RPMI7951 (cell line): ENCODE measurements around the gene CEMIP2. TPM values are rescaled to one million over a fixed set of nuclear protein-coding genes. Genes with fewer than 3 reads are reported as not detected.

Experiments used
- DNase-seq: peaks from one replicate; pipeline ENCODE4 v3.0.0-alpha.2; 2012; ENCODE audit warnings: low read depth
- total RNA-seq: library from RNA; depleted of rRNA; stranded (reverse); fragments of >200 nt; shearing (Covaris generic); gene quantifications from 2 replicates; pipeline ENCODE4 v1.2.3, GENCODE V29; 2014

Gene CEMIP2
- total RNA-seq, 1 experiment from 2014 or later, result 26.3 TPM

DNA sequence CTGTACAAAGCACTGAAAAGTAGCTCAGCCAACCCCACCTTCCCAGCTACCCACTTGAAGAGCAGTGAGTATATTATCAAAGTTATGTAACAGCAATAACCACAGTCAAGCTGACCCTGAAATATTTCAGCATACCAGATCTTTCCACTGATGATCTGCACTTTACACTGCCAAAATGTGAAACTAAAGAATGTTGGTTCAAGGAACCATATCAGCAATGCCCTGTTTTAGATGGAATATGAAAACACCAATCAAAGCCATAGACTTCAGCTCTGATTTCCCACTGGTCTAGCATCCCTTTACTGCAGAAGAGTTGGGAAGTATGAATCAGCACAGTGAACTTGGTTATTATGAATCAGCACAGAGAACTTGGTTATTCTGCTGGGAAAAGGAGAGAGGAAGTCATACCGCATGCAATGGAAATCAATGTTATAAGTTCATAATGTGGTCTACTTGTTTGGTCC, 20.0 kb downstream of the CEMIP2 start:
- peak; percentile 63 for DNase-seq

- no peak for DNase-seq
Observed at GRCh38 chr9:71747576-71747975, 20.7 kb downstream of the CEMIP2 start.

GRCh38 chr9:71746758-71747125, 21.6 kb downstream of the CEMIP2 start:
- no peak for DNase-seq

DNA sequence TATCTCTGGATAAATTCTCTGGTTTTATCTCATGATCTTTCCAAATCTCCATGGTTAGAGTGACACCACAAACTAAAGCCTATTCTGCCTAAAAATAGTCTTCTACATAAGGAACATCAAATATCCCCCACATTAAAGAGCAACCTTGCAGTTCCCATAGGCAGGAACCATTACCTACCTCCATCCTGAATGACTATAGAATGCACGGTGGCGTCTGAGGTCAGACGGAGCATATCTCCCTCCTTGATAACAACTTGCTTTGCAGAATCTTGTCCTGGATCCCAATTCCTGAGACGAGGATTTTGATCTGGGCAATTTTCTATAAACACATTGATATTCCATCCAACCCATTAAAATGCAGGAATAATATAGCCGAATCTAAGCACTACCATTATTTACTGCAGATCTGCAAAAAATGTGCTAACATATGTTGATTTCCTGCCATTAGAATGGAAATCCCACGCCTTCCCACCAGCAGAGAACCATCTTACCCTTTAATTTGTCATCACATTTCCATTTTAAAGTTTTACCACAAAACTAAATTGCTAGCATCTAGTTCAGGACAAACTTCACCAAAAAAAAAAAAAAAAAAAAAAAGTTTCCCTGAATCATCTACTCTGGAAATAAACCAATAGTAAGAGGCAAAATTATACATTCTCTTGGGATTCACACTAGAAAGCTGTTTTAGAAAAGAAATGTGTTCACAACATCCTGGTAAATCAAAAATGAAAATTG, 22.1 kb downstream of the CEMIP2 start:
- no peak for DNase-seq

- DNase-seq, result no peak
Observed at GRCh38 chr9:71744754-71745521, 23.4 kb downstream of the CEMIP2 start.

GRCh38 chr9:71743882-71744281, 24.4 kb downstream of the CEMIP2 start:
- DNase-seq, result no peak

DNA sequence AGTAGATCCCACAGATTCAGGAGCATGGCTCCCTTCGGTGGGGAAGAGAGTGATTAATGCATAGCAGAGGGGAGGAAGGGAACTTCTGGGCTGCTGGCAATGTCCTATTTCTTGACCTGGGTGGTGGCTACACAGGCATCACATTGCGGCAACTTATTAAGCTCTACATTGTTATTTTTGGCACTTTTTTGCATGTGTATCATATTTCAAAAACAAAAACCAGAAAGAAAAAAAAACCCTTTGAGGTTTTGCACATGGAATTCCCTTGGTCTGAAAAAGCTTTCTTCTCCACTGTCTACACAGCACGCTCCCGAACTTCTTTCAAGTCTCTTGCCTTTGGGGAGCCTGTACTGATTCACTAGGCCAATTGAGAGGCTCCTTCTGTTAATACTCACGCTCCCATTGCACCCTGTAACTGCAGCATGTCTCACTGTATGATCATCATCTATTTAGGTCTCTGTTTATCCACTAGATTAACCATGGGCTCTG, 25.1 kb downstream of the CEMIP2 start:
- peak; percentile 68 for DNase-seq

DNA sequence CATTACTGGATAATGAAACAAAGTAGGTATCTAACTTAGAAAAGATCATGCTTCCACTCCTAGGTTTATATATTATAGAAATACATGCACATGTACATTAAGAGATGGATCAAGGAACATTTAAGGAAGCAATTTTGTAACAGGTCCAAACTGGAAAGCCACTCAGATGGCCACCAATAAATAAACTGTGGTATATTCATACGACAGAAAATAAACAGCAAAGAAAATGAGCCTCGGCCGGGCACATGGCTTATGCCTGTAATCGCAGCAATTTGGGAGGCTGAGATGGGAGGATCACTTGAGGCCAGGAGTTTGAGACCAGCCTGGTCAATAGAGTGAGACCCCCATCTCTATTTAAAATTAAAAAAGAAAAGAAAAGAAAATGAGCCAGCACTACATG, 25.6 kb downstream of the CEMIP2 start:
- no peak for DNase-seq

DNA sequence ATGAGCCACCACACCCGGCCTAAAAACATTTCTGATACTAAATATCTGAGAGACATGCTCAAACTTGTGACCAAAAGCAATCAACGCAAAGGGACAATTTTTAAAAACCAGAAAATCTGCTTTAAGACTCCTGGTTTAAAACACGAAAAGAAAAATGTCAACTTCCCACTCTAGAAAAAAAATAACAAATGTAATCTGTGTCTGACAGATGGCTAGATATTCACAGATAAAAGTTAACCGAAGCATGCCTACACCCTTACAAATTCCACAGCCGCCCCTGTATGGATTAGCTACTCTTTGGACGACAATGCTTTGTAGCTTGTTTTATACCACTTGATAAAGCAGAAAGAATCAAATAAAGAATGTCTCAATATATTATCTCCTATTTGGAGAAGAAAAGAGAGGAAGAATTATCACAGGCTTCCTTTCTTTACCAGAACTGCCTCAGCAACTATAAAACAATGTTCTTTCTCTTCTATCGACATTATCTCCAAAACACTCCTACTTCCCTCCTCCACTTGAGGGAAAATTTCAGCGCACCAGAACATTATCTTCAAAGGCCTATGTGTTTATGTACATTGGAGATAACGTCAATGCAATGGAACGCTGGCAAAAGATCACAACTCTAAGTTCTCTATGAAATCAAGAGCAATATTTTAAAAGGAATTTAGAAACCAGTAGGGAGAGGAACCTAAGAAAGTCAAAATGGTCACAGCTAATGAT, 26.2 kb downstream of the CEMIP2 start:
- no peak for DNase-seq

- no peak for DNase-seq
Observed at GRCh38 chr9:71740199-71740598, 28.1 kb downstream of the CEMIP2 start.

DNA sequence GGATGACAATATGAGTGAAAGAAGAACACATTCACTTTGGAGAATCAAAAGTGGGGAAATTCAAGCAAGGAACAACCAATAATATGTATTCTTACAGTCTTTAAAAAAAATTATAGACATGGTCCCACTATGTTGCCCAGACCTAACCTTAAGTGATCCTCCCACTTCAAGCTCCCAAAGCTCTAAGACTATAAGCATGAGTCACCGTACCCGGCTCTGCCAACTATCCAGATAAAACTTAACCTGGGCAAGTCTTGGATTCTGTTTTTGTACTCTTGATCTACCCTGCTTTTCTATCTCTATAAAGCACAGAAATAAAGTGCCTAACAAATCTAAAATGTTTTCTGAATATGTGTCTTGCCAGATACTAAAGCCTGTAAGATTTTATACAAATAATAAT, 30.9 kb downstream of the CEMIP2 start:
- DNase-seq, result peak; percentile 51

DNA sequence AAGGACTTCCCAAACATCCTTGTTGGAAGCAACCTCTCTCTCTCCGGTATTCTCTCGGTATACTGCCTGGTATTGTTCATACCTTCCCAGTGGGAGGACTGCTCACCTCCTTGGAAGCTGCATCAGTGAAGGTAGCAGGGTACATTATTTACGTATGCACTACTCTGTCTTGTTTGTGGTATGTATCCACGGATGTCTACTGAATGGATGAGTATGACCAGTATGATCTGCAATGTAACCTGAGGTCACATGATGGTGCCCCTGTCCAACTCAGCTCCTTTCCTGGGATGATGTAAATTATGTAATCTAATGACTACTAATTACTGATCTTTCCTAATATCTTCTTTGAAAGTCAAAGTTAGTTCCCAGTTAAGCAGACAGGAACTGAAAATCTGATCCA, 32.1 kb downstream of the CEMIP2 start:
- DNase-seq, result no peak

- no peak for DNase-seq
Observed at GRCh38 chr9:71734950-71735349, 33.4 kb downstream of the CEMIP2 start.

- peak; percentile 45 for DNase-seq
Observed at GRCh38 chr9:71733176-71733575, 35.1 kb downstream of the CEMIP2 start.

- DNase-seq, result peak; percentile 52
Observed at GRCh38 chr9:71729816-71730526, 38.3 kb downstream of the CEMIP2 start.

GRCh38 chr9:71726723-71727122, 41.6 kb downstream of the CEMIP2 start:
- no peak for DNase-seq

GRCh38 chr9:71725590-71726338, 42.5 kb downstream of the CEMIP2 start:
- peak; percentile 94 for DNase-seq

DNA sequence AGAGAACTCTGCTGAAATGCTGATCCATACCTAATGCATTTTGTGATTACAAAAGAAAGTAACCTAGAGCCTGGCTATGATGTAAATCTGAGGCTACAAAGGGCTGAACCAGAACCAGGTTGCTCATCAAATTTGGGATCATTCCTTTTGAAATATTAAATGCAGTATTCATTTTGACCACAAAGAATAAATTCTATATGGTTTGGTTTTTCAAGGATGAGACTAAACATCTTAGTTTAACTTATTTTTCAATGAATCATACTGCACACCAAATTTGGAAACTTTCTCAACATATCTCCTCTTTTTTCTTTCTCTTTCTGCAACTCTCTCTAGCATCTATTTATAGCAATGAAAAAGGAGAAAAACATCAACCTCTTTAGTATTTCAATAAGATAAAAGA, 46.5 kb downstream of the CEMIP2 start:
- no peak for DNase-seq

DNA sequence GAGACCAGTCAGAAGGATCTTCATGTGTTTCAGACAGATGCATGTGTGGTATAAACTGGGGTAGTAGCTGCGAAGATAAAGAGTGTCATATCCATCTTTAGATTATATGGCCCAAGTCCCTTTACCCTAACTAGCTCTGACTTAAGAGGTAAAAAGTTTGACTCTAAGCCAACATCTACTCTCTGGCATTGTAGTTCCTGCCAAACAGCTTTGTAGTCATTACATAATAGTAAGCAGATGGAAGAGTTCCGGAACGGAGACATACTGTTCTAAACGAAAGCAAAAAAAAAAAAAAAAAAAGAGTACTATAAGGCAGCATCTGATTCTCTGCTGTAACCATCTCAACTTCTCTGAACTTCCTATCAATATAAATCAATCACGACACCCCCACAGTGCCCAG, 48.8 kb downstream of the CEMIP2 start:
- DNase-seq, result peak; percentile 67

GRCh38 chr9:71719088-71719487, 49.2 kb downstream of the CEMIP2 start:
- DNase-seq, result no peak
